GM21367 (cell line): ENCODE data around the gene PDLIM7.

Experiments used
- ATAC-seq: cut with Tn5 transposase; IDR thresholded peaks from one replicate; pipeline ENCODE4 v1.9.1; 2021; ENCODE audit not compliant: unreplicated experiment

Gene PDLIM7

DNA sequence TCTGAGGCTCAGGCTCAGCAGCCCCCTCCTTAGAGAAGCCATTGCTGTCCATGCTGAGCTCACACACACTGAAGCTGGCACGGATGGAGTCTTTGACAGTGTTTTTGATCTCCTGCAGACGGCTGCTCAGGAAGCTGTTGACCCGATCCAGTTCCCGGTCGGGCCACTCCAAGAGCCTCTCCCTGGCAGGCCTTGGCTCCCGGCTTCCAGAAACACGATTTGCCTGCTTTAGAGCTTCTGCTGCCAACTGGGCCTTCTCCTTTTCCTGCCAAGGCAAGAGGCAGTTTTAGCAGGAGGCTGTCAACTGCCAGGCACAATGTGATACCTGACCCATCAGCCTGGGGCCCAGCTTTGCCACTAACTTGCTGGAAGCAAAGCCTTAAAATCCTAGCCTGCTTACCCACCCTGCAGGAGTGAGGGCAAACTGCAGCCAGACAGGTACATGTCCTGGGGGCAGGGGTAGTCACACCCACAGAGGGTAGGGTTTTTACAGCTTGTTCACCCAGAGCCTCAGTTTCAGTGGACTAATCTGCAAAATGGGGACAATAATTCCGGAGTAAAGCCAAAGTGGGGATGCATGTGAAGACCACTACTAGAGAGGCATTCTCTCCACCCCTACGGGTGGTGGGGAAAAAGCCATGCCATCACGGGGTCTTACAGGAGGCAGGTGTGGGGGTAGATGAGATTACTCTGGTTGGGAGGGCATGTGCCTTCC is 27.7 kb upstream of the PDLIM7 start:
- no peak for ATAC-seq

DNA sequence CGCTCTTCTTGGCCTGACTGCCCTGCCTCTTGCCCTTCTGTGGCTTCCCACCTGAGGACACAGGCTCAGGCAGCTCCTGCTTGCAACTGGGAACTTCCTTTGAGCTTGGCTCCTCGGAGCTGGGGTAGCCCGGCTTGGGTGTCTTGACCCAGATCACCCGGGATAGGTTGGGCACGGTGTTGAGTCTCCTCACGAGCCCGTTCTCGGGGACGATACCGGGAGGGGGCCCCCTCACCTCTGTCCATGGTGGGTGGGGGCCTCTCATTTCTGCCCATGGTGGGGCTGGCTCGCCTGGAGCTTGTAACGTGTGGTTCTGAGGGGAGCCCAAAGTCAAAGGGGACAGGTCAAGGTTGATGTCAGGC is 27.1 kb upstream of the PDLIM7 start:
- no peak for ATAC-seq

DNA sequence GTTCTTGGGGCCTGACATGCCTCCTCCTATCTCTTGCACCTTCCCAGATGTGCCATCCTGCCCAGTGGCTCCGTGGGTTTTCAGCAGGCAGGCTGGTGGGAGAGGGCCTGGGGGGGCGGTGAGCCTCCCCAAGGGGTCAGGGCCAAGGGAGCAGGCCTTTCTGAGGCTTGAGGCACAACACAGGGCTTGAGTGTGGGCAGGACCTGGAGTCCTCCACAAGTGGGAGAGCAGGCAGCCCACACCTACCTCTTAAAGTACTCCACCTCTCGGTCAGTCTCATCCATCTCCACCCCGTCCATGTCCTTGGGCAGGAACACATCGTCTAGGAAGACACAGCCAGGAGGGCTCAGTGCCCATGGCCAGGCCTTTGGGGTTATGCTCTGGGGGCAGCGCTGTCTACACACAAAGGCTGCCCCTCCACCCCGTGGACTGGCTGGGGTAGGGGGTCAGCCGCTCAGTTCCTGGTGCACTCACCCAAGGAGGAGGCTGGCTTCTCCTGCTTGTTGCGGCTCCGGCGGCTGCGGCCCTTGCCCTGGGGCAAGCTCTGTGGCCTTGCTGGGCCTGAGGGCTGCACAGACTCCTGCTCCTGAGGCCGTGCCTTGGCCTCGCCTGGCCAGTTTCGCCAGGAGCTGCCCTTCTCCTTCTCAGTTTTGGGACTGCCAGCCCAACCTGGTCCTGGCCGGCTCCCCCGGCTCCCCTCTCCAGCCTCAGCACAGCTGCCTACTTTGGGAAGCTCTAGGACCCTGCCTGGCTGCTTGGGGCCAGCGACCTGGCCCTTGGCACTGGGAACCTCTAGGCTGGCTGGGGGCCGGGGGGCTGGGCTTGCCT is 26.5 kb upstream of the PDLIM7 start:
- no peak for ATAC-seq

DNA sequence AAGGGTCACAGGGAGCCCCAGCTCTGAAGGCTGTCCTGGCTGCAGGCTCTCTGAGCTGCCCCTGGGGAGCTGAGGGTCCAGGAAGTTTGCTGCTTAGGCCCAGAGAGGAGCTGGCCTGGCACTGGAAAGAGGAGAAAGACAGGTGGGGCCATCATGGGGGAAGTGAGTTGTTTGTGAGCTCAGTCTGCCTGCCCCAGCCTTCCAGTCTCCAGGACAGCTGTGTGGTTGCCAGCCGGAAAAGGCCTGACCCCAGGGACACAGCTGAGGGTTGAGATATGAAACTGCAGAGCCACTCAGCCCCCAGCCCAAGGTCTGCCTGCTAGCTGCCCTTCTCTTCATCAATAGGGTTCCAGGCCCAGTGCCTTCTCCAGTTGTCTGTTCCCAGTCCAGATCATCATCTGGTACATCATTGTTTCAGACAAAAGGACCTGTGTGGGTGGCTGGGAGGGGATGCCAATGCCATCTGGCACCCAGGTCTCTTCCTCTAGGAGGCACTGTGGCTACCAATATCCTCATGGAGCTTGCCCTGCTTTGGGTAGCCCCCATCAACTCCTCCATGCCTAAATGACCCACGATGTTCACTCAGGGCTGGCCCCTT is 23.6 kb upstream of the PDLIM7 start:
- no peak for ATAC-seq

DNA sequence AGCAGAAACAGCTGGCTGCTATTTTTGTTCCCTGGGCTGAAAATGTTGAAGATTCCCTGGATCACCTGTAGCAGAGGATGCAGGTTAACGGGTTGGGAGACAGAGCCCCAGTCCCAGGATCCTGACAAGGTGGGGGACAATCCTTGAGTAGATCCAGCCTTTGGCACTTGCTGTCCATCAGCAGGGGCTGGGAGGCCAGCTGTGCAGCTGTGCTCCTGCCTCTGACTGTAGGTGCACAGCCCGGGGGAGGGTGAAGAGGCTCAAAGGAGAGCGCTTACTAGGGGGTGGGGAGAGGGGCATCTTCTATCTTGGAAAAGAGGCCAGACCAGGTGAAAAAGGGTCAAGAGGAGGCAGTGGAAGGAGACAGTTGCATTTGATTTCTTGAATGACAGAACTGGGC is 22.9 kb upstream of the PDLIM7 start:
- ATAC-seq, result no peak

DNA sequence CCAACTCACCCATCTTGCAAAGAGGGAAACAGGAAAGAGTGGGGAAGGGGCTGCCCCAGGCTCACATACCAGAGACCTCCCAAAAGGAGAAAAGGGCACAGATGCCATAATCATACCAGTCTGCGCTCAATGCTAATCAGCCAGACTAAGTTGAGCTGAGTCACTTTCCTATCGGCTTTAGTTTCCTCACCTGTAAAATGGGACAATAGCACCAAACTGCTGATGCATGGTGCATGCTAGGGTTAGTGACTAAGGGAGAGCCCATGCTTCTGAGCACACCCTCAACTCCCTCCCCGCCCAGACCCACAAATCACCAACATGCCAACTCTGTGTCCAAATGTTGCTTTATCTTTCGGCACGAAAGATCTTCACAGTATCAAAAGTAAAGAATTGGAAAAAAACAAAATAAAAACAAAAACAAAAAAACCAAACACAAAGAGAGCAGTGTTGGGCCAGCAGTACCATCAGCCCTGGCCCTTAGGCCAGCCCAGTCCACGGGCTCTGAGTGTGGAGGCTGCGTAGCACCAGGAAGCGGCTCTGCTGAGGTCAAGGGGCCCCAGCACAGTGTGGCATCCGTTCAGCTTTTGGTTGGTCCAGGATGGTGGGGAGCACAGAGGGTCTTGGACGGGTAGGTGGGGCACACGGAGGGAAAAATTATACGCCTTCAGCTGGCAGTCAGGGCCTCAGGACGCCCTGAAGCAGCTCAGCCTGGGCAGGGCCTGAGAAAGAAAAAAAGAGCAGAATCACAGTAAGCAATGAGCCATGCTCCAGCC is 22.2 kb upstream of the PDLIM7 start:
- ATAC-seq, result no peak

DNA sequence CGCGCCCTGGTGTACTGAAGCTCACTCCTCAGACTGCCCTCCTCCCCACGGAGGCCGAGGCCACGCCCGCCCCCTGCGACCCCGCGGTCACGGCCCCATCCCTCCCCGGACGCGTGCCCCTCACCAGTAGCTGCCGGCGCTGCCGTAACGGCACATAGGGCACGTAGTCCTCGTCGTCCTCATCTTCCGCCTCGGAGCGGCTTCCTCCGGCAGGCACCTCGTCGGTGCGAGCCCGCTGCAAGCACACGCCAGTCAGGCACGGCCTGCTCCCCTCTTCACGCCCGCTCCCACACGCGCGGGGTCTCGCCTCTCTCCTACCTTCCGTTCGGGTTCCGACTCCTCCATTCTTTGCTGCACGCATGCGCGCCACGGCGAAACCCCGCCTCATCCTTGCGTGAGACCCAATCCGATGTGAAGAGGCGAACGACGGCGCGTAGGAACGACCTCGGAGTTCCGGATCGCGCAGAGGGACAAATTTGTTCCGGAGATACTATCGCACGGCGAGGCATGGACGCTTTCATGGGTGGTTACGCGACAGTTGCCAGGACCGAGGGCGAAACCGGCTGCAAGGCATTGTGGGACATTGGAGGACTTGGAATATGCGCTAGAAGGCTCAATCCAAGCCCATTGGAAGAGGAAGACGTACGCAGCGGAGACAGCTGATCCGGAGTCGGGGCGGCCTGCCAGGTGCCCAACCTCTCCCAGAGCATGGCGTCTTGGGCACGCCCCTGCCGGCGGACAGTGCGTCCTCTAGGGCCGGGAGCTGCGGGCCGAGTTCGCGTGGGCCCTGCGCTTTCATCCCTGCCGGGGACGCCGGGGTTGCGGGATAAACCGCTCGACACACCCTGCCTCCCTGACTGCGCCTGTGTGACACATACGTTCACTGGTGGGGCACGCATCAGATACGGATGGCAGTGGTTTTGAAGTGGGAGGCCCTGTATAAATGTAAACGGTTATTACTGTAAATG is 19.5 kb upstream of the PDLIM7 start, which contains the start of gene DDX41:
Gene DDX41 (minus strand): TSS at position 361 of the 968 bp plus-strand sequence. CDS start 16 bp downstream, at position 345.
- peak; percentile 73 for ATAC-seq

DNA sequence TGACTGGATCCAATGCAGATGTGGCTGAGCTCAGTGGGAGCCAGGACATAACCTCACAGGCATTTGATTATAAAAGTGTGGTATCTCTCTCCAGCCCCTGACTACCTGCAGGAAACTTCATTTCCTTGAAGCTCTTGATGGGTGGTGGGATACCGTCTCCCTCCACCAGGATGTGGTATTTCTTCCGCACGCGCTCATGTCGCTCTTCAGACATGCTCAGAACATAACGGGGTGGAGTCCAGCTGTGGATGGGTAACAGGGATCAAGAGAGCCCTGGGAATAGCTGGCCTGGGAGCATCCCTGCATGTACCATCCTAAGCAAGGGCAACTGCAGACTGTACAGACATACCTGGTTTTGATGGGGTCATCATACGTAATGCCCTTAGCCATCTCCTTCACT is 18.2 kb upstream of the PDLIM7 start:
- ATAC-seq, result no peak

DNA sequence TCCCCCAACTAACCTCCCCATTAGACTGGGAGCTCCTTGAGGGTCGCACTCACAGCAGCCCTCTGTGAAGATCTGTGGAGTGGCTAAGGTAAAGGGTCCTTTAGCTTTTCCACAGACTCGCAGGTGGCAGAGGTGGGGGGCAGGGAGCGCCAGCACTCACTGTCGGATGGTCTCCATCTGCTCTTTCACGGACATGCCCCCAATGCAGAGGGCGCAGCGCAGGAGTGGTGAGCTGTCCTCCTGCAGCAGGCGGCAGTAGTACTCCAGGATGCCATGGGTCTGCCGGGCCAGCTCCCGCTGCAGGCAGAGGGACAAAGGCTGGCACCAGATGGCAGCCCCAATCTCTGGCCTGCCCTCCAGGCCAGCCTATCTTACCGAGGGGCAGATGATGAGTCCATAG is 17.1 kb upstream of the PDLIM7 start:
- ATAC-seq, result no peak

DNA sequence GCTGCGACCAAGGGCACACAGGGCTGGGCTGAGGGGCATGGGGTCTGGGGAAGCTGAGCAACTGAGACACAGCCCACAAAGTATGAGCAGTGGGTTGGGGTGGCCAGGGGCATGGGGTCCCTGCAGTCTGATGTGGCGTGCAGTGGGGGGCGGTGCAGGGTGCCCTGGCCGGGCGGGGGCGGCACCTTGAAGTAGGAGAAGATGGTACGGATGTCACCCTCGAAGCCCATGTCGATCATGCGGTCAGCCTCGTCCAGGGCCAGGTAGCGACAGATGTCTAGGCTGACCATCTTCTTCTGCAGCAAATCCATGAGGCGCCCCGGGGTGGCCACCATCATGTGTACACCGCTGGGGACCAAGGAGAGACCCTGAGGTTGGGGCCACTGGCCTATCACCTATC is 16.1 kb upstream of the PDLIM7 start:
- ATAC-seq, result no peak

DNA sequence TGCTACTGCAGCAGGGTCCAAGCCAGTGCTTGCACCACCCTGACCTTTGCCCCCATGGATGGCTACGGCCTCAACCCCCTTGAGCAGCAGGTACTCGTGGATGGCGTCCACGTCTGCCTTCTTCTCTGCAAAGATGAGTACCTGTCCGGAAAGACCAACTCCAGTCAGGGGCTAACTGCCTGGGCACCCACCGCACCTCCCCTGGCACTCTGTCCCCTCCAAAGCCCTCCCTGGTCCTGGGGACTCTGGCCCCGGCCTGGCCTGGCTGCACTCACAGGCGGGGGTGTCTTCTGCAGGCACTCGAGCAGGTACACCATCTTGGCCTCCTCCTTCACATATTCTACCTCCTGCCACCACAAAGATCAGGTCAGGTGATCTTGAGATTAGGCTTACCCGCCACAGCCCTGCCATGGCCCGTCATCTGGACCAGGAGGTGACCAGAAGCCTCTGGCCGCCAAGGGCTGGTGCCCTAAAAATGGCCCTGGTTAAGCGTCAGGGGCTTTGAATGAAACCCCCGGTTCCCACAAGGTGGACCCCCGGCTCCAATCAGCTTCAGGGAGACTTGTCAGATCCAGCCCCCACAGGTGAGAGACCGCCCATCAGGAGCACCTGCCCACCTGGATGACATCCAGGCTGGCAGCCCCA is 15.5 kb upstream of the PDLIM7 start:
- no peak for ATAC-seq

DNA sequence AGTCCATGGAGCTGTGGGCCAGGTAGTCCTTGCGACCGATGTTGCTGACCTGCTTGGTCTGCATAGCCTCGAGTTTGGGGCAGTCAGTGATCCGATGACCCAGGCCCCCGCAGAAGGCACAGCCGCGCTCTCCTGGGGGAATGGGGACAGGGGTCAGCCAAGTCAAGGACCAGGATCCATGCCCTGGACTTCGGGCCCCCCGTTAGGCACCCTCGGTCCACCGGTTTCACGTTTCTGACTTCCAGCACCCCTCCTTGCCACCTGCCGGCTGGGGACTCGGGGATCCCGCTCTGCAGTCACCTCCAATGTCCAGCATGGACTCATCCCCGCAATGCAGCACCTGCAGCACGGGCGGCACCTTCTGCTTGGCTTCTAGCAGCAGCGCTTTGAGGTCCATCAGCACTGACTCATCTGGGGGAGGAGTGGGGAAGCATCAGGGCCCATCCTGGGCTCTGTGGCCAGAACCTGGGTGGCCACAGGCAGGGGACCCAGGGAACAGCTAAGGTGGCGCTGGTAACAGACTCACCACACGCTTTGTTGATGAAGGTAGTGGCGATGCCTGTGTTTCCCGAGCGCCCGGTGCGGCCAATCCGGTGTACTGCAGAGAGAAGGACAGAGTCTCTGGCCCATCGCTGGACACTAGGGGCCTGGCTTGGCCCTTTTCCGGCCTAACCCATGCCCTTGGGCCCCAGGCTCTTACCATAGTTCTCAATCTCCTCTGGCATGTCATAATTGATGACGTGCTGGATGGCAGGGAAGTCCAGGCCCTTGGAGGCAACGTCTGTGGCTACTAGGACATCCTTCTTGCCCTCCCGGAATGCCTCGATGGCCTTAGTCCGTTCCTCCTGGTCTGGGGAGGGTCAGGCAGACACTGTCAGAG is 14.6 kb upstream of the PDLIM7 start:
- ATAC-seq, result no peak

DNA sequence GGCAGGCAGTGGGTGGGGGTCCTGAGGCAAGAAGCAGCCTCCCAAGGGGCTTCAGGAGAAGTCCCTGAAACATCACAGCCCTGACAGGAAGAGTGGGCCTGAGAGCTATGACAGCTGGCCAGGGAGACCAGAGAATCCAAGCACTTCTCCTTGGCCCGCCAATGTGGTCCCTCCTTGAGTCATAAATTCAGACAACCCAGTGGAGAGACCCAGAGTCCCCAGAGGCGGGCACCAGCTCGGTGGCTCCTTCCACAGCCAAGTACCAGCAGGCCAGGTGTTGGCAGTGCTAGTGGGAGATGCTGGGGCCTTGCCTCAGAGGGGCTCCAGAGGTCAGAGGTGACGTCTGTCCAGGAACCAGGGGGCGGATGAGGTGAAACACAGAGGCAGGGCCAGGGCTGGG is 13.8 kb upstream of the PDLIM7 start:
- no peak for ATAC-seq

DNA sequence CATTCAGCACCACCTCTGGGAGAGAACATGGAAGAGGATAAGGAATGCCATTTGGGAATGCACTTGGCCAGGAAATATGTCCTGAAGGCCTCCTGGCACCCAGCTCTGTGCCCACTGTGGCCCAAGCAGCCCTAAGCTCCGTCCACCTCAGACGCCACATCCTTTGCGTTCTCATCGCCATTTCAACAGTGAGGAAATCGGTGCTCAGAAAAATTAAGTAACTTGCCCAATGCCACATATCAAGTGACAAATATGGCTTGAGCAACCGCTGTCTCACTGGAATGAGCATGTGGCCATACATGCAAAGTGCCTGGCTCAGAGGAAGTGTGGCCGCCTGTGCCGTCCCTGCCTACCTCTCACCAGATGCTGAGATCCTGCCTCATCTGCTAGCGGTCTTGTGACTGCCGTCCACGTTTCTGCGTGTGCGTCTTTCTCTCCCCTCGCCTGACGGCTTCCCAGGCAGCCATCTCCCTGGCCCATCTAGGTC is 13.2 kb upstream of the PDLIM7 start:
- ATAC-seq, result peak; percentile 34

DNA sequence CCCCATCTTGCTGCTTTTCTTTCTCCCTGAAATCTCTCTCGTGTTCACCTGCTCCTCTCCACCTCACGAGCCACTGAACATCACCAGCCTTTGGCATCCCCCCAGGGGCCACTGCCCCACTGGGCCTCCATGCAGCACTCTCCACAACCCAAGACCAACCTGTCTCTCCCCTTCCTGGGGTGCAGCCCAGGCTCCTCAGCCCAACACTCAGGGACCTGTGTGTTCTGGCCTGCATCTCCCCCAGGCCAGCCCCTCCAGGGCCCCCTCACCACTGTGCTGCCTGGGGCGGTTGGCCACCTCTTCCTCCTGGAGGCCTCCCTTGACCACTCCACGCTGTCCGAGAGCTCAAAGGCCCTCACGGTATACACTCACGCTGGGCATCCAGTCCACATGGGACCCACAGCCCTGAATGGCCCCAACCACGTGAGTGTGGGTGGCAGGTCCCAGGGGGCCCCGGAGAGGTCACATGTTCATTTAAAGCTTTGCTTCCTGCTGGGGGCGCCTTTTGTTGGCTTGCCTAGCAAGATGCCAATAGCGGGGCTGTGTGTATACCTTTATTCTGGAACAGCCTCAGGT is 12.7 kb upstream of the PDLIM7 start:
- peak; percentile 36 for ATAC-seq

DNA sequence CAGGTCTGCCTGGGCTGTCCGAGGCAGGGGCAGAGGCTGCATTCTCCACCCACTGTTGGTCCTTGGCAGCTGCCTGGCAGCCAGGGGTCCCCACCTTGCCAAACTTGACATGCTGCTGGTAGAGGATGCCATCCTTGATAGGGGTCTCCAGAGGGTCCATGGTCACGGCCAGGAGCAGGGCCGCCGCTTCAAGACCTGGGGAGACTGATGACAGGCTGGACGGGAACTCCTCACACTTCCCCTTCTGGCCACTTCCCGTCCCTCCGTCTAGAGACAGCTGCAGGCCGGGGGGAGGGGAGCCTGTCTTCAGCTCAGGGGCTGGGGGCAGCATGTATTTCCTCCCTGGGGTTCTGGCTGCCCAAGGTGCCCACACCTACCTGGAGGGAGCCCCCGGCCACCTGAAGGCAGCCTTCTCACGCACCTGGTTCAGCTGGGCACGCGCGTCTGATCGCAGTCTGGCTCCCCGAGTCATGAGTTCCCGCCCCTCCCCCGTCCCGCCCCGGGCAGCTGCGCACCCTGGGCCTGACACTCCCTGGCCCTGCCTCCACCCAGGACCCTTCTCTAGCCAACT is 12.1 kb upstream of the PDLIM7 start, which contains the start of gene DOK3:
Gene DOK3 (minus strand): TSS at position 446 of the 571 bp plus-strand sequence. CDS start 286 bp downstream, at position 160.
- ATAC-seq, result no peak

DNA sequence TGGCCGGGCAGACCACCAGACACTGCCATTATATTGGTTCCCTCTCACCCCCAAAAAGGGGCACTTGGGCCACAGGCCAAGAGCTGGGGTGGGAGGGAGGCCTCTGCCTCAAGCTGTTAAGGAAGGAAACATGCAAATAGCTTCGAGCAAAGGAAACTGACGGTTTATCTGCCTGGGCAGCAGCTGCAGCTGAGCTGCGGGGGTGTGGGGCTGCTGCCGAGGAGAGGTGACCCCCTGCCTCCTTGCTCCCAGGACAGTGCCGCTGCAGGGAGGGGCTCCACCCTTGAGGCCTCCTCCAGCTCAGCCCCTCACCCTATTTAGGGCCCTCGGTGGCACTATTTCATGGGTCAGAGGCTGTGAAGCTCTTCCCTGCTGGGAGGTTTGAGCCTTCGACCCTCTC is 11.4 kb upstream of the PDLIM7 start:
- no peak for ATAC-seq

DNA sequence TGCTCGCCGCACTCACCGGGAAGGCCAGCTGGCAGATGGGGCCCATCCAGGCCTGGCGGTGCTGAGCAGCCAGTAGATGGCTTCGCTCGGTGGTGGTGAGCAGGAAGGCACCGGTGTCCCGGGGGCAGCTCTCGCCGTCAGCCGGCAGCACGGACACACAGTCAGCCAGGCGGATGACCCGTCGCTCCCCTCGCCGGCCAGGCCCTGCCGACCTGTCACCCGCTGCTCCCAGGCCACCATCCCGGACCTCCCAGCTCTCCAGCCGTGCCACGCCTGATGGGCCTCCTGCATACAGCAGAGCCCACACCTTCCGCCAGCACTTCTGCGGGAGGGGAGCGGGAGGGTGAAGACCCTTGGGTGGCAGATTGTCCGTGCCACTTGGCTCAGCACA is 10.8 kb upstream of the PDLIM7 start:
- ATAC-seq, result no peak
